Activated T-cell treated with anti-CD3 and anti-CD28 coated beads, Interleukin-2, amount 50 U/mL, for 48 hours (primary cell): ENCODE data around the gene LHFPL2.
"Not testable (repeated sequence)": the region's sequence is repeated elsewhere in the genome, so short reads cannot be mapped to it uniquely, and the experiment has no call there.

ENCODE experiments used
- DNase-seq, 2 experiments: peaks; one replicate each; pipeline ENCODE4 v3.0.0-alpha.2; 2020

The LHFPL2 gene

GRCh38 chr5:78639791-78640190 is 8.8 kb downstream of the LHFPL2 start:
- no peak for DNase-seq

- DNase-seq, result no peak
Observed at GRCh38 chr5:78638973-78639669, 9.5 kb downstream of the LHFPL2 start.

GRCh38 chr5:78638423-78638822 is 10.1 kb downstream of the LHFPL2 start:
- DNase-seq, result no peak

- no peak for DNase-seq
Observed at GRCh38 chr5:78637468-78637867, 11.1 kb downstream of the LHFPL2 start.

- no peak for DNase-seq
Observed at GRCh38 chr5:78636682-78637081, 11.9 kb downstream of the LHFPL2 start.

GRCh38 chr5:78634634-78635033 is 13.9 kb downstream of the LHFPL2 start:
- no peak for DNase-seq

GRCh38 chr5:78634229-78634628 is 14.3 kb downstream of the LHFPL2 start:
- no peak for DNase-seq

GRCh38 chr5:78633700-78634099 is 14.9 kb downstream of the LHFPL2 start:
- DNase-seq, result no peak

GRCh38 chr5:78632467-78632866 is 16.1 kb downstream of the LHFPL2 start:
- no peak for DNase-seq

- DNase-seq, result no peak
Observed at GRCh38 chr5:78631931-78632330, 16.6 kb downstream of the LHFPL2 start.

GRCh38 chr5:78630047-78630446 is 18.5 kb downstream of the LHFPL2 start:
- no peak for DNase-seq

- DNase-seq, result no peak
Observed at GRCh38 chr5:78629624-78630023, 18.9 kb downstream of the LHFPL2 start.

- no peak for DNase-seq
Observed at GRCh38 chr5:78628270-78628992, 20.1 kb downstream of the LHFPL2 start.

GRCh38 chr5:78627766-78628165 is 20.8 kb downstream of the LHFPL2 start:
- no peak for DNase-seq

GRCh38 chr5:78627175-78627574 is 21.4 kb downstream of the LHFPL2 start:
- DNase-seq, result no peak

- DNase-seq, result no peak
Observed at GRCh38 chr5:78626009-78626571, 22.5 kb downstream of the LHFPL2 start.

- no peak for DNase-seq
Observed at GRCh38 chr5:78624992-78625391, 23.6 kb downstream of the LHFPL2 start.

- no peak for DNase-seq
Observed at GRCh38 chr5:78624011-78624541, 24.5 kb downstream of the LHFPL2 start.

- no peak for DNase-seq
Observed at GRCh38 chr5:78622302-78622971, 26.1 kb downstream of the LHFPL2 start.

GRCh38 chr5:78621291-78621738 is 27.3 kb downstream of the LHFPL2 start:
- no peak for DNase-seq

- not testable (repeated sequence) for DNase-seq
Observed at GRCh38 chr5:78620119-78620518, 28.5 kb downstream of the LHFPL2 start.

- DNase-seq, result no peak
Observed at GRCh38 chr5:78618303-78618702, 30.3 kb downstream of the LHFPL2 start.

GRCh38 chr5:78615697-78616096 is 32.9 kb downstream of the LHFPL2 start:
- no peak for DNase-seq
